ENCODE results near the gene AMHR2.
"Not testable (repeated sequence)": the region's sequence is repeated elsewhere in the genome, so short reads cannot be mapped to it uniquely, and the experiment has no call there.

Gene AMHR2

DNA sequence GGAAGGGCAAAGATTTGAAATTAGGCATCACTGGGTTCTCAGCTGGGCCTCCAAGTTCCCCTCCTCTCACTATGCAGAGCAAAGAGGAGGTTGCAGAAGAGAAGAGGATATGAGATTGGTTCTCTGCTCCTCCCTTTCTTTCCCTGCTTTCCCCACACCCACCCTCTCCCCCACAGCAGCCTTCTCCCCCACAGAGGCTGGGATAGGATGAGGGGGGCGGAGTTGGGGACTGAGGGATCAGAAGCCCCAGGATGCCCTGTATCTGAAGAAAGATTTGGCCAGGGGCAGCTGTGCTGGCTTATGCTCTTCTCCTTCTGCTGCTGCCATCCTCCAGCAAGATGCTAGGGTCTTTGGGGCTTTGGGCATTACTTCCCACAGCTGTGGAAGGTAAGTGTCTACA is at the start of gene AMHR2:
Gene AMHR2 (plus strand): TSS at position 259 of the 400 bp plus-strand sequence. CDS start 80 bp downstream, at position 339.
- no peak for DNase-seq (ENCODE audit: low read depth)

DNA sequence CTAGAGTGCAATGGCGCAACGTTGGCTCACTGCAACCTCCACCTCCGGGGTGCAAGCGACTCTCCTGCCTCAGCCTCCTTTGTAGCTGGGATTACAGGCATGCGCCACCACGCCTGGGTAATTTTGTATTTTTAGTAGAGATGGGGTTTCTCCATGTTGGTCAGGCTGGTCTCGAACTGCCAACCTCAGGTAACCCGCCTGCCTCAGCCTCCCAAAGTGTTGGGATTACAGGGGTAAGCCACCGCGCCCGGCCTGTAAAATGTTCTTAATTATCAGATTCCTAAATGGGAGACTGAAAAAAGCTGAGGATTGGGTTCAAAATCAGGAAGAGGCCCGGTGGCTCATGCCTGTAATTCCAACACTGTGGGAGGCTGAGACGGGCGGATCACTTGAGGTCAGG is 49.4 kb upstream of the AMHR2 start:
- not testable (repeated sequence) for DNase-seq (ENCODE audit: low read depth)

DNA sequence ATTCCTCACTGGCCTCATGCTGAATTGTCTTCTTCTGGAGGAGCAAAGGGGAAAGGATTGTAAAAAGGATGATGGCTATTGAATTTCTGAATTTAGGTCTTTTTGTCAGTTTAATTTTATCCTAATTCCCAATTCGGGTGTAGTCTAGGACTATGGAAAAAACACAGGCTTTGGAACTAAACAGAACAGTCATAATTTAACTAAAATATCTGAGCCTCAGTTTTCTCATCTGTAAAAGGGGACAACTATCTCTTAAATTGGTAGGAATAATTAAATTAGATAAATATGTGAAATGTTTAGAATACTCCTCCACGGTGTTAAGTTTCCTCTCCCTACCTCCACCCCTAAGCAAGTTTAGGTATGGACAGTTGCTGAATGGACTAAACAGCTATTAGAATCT is 46.9 kb upstream of the AMHR2 start:
- no peak for DNase-seq (ENCODE audit: low read depth)

DNA sequence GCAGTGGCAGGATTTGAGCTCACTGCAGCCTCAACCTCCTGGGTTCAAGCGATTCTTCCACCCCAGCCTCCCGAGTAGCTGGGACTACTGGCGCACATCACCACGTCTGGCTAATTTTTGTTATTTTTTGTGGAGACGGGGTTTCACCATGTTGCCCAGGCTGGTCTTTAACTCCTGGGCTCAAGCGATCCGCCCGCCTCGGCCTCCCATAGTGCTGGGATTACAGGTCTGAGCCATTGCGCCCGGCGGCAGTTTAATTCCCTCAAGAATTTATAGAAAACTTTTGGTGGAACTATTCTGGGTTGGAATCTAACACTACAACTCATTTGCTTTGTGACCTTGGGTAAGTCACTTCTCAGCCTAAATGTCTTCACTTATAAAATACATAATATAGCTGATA is 45.4 kb upstream of the AMHR2 start:
- no peak for DNase-seq (ENCODE audit: low read depth)

DNA sequence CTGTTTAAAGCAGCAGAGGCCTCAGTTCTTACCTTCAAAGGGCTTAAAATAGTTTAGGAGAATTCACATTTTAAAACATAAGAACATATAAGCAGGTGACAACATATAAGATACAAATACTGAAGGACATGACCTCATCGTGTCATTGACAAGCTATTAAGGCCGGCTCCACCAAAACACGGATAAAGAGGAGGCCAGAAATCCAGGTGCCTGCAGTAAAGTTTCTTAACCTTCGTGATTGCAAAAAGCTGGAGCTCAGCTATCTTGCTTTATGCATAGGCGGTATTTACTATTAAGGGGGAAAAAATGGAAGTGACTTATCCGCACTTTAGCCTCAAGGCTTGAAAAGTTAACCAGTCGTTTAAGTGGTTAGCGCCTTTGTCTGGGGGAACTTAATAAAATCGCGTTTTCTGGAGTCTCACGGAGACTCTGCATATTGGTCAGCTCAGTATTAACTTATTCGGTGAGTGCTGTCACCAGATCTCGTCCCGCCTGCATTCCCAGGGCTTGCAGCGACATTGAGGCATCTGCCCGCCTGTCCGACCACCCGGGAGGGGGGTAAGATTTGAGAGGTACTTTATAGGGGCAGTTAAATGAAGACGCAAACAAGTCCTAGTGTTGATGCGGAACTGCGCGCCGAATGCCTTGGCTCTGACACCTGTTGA is 44.8 kb upstream of the AMHR2 start:
- DNase-seq (ENCODE audit: low read depth): no peak

DNA sequence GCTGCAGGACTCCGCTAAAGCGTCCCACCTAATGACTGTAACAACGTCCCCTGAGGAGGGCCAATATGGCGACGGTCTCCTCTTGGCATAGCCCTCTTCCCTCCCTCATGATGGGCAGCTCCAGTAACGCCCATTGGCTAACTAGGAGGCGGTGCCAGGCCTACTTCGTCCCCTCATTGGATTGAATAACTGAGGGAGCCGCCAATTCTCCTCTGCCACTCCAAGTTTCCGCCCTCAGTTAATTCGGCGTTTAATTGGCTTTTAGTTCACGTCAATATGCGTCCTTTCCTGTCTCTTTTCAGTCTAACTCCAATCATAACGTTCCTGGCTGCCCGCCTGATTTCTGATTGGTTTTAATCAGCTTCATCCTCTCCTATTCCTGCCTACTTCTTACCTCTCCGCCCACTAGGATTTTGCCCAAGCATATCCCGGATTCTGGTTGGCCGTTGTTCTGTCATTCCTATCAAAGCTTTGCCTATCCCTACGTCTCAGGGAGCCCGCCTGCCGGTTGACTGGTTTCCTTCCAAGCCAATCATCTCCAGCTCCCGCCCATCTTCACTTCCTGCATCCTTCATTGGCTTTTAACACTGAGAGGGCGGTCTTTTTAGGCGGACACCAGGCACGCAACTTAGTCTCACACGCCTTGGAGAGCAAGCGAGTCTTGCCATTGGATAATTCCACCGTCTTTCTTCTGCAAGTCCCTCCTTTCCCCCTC is 44.1 kb upstream of the AMHR2 start:
- DNase-seq (ENCODE audit: low read depth): peak; percentile 100

DNA sequence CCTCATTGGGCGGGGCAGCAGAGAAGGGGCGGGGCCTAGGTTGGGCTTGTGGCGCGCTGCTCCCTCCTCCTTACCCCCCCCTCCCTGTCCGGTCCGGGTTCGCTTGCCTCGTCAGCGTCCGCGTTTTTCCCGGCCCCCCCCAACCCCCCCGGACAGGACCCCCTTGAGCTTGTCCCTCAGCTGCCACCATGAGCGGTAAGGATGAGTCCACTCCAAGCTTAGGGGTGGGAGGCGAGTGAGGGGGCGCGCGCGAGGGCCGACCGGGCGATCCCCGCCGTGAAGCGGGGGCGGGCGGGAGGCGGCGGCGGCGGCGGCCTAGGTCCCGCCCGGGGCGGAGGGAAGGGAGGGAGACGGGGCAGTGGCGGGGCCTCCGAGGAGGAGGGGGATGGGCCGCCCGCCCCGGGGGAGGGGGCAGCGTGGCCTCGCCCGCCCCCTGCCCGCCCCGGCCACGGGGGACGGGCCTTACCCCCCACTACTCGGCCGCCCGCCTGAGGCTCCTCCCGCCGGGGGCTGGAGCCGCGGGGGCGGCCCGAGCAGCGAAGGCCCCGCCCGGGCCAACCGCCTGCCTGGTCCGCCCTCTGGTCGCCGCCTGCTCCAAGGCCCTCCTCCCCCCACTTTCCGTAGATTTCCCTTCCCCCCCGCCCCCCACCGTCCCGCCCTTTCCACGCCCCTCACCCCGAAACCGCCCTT is 43.4 kb upstream of the AMHR2 start, which contains the start of gene SP1:
Gene SP1 (plus strand): TSS at position 73 of the 690 bp plus-strand sequence. CDS start 116 bp downstream, at position 189.
- DNase-seq (ENCODE audit: low read depth): peak; percentile 53

DNA sequence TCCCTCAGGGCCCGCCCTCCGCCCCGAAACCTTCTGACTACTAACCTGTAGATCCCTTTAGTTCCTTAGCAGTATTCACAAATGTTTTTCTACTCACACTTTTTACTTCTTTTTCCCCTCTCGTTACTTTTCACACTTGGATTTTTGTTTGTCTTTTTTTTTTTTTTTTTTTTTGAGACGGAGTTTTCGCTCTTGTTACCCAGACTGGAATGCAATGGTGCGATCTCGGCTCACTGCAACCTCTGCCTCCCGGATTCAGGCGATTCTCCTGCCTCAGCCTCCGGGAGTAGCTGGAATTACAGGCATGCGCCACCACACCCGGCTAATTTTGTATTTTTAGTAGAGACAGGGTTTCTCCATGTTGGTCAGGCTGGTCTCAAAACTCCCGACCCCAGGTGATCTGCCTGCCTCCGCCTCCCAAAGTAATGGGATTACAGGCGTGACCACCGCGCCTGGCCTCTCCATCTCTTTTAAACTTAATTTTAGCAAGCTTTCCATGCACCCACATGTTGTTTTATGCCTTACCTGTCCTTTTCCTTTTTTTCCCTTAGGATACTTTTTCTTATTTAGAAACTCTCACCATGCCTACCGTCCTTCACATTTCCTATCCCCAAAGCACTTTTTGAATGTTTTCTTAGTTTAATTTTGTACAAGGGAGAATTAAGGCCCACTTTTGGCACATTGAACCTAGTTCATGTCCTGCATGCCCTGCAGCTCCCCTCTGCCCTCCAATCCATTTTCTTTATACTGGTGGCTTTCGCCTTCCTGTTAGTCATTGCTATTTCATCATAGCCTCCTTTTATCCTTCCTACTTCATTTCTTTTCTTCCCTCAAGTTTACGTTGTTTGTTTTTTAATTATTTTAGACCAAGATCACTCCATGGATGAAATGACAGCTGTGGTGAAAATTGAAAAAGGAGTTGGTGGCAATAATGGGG is 42.6 kb upstream of the AMHR2 start:
- DNase-seq (ENCODE audit: low read depth): no peak

DNA sequence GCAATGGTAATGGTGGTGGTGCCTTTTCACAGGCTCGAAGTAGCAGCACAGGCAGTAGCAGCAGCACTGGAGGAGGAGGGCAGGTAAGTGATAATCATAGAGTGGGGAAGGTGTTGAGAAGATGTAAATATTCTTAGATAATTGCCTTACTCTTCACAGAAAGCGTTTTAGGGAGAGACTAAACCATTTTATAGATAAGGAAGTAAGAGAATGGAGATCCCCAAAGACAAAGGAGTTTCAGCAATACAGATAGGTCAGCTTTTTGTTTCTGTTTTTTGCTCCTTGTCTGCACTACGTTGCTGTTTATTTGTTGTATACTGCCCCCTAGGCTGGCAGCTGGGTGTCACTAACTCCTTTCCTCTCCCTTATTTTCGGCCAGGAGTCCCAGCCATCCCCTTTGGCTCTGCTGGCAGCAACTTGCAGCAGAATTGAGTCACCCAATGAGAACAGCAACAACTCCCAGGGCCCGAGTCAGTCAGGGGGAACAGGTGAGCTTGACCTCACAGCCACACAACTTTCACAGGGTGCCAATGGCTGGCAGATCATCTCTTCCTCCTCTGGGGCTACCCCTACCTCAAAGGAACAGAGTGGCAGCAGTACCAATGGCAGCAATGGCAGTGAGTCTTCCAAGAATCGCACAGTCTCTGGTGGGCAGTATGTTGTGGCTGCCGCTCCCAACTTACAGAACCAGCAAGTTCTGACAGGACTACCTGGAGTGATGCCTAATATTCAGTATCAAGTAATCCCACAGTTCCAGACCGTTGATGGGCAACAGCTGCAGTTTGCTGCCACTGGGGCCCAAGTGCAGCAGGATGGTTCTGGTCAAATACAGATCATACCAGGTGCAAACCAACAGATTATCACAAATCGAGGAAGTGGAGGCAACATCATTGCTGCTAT is 41.7 kb upstream of the AMHR2 start:
- DNase-seq (ENCODE audit: low read depth): no peak

DNA sequence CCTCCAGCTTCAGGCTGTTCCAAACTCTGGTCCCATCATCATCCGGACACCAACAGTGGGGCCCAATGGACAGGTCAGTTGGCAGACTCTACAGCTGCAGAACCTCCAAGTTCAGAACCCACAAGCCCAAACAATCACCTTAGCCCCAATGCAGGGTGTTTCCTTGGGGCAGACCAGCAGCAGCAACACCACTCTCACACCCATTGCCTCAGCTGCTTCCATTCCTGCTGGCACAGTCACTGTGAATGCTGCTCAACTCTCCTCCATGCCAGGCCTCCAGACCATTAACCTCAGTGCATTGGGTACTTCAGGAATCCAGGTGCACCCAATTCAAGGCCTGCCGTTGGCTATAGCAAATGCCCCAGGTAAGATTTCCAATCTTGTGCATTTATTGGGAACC is 40.4 kb upstream of the AMHR2 start:
- DNase-seq (ENCODE audit: low read depth): no peak

DNA sequence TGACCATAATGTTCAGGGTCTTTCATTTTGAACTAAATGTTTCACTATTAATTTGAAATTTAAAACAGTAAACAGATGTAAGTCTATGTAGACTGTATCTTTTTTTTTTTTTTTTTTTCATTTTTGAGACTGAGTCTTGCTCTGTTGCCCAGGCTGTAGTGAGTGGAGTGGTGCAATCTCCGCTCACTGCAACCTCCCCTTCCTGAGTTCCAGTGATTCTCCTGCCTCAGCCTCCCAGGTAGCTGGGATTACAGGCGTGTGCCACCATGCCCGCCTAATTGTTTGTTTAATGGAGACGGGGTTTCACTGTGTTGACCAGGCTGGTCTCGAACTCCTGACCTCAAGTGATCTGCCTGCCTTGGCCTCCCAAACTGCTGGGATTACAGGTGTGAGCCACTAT is 37.3 kb upstream of the AMHR2 start:
- DNase-seq (ENCODE audit: low read depth): not testable (repeated sequence)

DNA sequence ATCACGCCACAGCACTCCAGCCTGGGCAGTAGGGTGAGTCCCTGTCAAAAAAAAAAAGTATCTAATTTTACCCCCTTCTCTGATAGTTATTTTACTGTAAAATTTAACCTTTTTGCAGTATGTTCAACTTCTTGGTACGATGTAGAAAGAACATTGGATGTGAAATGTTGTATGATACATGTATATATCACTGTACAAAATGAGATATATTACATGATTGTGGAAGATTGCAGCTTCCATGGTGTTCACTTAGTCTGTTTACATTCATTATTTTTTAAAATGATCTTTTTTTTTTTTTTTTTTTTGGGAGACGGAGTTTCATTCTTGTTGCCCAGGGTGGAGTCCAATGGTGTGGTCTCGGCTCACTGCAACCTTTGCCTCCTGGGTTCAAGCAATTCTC is 34.7 kb upstream of the AMHR2 start:
- DNase-seq (ENCODE audit: low read depth): no peak

DNA sequence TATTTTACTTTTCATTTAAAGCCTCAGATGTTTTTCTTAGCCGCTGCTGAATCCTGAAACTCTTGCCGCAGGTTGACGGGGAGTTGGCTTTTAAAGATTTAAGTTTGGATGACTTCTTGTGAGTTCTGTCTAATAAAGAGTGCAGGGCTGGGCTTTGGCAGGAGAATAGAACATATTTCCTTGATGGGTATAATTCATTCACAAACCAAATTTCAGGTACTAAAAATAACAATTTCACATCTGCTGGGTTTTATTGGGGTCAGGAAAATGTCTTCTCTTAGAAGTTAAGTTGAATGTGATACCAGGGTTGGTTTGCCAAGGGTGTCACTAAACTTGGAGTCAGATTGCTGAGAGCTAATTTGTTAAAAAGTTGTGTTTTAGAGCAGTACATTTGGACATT is 34.0 kb upstream of the AMHR2 start:
- no peak for DNase-seq (ENCODE audit: low read depth)

DNA sequence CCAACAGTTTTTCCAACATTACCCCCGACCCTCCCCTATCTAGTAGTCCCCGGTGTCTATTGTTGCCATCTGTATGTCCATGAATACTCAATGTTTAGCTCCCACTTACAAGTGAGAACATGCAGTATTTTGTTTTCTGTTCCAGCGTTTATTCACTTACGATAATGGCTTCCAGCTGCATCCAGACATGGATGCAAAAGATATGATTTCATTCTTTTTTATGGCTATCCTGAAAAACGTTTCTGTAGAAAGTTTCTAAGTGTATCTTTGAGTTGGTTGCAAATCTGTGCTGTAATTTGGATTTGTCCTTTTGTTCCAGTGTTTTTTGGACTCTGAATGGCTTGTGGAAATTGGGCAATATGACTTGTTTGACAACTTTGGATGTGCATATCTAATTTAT is 31.9 kb upstream of the AMHR2 start:
- DNase-seq (ENCODE audit: low read depth): no peak

DNA sequence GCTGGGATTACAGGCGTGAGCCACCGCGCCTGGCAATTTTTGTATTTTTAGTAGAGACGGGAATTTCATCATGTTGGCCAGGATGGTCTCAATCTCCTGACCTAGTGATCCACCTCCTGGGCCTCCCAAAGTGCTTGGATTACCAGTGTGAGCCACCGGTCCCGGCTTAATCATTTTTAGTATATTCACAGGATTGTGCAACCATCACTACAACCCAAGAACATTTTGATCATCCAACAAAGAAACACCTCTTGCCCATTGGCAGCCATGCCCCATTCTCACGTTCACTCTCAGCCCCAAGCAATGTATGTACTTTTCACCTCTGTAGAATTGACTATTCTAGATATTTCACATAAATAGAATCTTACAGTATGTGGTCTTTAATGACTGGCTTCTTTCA is 23.8 kb upstream of the AMHR2 start:
- DNase-seq (ENCODE audit: low read depth): no peak

DNA sequence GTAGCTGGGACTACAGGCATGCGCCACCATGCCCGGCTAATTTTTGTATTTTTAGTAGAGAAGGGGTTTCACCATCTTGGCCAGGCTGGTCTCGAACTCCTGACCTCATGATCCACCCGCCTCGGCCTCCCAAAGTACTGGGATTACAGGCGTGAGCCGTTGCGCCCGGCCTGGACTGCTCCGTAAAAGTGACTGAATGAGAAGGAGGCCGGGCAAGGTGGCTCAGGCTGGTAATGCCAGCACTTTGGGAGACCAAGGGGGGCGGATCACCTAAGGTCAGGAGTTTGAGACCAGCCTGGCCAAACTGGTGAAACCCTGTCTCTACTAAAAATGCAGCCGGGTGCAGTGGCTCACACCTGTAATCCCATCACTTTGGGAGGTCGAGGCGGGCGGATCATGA is 21.3 kb upstream of the AMHR2 start:
- not testable (repeated sequence) for DNase-seq (ENCODE audit: low read depth)

DNA sequence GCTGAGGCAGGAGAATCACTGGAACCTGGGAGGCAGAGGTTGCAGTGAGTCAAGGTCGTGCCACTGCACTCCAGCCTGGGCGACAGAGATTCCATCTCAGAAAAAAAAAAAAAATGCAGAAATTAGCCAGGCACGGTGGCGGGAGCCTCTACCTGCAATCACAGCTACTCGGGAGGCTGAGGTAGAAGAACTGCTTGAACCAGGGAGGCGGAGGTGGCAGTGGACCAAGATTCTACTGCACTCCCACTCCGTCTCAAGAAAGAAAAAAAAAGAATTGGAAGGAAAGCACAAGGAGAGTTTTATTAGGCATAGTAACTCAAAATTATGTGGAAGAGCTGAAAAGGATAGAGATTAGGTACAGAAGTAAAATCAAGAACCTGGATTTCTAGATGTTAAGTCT is 20.8 kb upstream of the AMHR2 start:
- no peak for DNase-seq (ENCODE audit: low read depth)

DNA sequence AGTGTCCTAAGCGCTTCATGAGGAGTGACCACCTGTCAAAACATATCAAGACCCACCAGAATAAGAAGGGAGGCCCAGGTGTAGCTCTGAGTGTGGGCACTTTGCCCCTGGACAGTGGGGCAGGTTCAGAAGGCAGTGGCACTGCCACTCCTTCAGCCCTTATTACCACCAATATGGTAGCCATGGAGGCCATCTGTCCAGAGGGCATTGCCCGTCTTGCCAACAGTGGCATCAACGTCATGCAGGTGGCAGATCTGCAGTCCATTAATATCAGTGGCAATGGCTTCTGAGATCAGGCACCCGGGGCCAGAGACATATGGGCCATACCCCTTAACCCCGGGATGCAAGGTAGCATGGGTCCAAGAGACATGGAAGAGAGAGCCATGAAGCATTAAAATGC is 12.7 kb upstream of the AMHR2 start:
- no peak for DNase-seq (ENCODE audit: low read depth)

DNA sequence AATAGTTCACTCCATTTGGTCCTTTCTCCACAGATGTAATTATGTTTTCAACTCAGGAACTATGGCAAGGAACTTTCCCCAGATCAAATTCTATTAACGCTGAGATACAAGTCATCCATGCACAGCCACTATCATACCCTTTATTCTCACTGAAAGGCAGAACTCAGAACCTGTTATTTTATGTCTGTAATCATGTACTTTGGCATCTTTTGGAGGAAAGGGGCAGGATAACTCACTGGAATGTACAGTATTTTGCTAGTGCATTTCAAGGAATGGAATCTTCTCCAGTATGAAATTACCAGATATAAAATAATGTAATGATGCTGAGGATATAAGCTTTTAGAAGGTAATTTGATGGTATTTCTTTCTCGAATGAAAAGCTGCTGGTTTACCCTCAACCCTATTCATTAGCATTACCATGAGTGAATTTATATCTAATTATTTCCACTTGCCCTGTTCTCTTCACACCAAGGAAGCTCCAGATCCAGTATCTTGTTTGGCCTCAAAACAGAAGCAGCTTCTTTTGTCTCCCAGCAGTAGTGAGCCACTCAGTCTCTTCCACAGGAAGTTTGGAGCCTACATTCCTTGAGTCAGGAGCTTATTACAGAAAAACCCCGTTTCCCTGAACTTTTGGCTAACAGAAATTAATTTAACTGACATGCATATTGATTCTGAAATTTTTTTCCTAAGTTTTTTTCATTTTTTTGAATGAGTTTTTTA is 10.0 kb upstream of the AMHR2 start:
- DNase-seq (ENCODE audit: low read depth): no peak

DNA sequence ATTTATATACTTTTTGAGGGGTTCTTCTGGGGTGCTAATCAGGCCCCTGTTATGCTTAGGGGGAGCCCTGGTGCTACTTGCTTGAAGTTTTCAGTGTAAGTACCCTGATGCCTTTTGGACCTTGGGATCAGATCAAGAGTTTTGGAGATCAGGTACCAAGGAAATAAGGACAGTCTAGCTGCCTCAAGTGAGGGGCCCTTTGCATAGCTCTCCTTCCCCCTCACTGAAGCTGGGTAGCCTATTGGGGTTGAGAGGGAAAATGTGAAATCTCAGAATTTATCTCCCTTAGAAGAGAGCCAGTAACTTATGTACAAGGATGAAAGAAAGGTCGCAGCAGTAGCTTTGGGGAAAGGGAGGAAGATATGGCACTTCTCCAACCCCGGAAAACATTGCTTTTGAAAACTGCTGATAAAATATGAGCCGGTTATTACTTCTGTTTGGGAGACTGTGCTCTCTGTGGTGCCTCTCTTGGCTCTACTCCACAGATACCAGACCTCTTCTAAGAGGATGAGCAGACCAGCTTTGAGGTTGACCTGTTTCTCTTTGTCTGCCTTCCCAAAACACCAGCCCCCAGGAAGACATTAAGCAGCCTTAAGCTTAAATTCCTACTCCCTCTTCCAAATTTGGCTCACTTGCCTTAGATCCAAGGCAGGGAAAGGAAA is 8.8 kb upstream of the AMHR2 start:
- no peak for DNase-seq (ENCODE audit: low read depth)
